SK-MEL-5 (cell line): ENCODE results near the gene C2. TPM values are rescaled to one million over a fixed set of nuclear protein-coding genes. Genes with fewer than 3 reads are reported as not detected.
"Not testable (repeated sequence)": the region's sequence is repeated elsewhere in the genome, so short reads cannot be mapped to it uniquely, and the experiment has no call there.

Experiments used
- DNase-seq: peaks from one replicate; pipeline ENCODE4 v3.0.0-alpha.2; 2016; ENCODE audit warnings: low read depth, low spot score
- in situ Hi-C: cut with HindIII; loops from 2 replicates; pipeline ENCODE4 v1.10.0; 2016; ENCODE audit warnings: low sequenced_read_pairs, high pct_unique_total_duplicates, low pct_unique_long_range_greater_than_20kb
- small RNA-seq, 2 experiments: library from RNA; depleted of rRNA; stranded (forward); fragments of <200 nt; gene quantifications; one replicate each; pipeline ENCODE3, GENCODE V24; 2014
- total RNA-seq: library from RNA; depleted of rRNA; stranded (reverse); fragments of >200 nt; shearing (Covaris generic); gene quantifications from 2 replicates; pipeline ENCODE4 v1.2.3, GENCODE V29; 2014; rRNA removed

Gene C2
- total RNA-seq, 1 experiment from 2014 or later = 9.4 TPM

GRCh38 chr6:31980998-31981397 lies 53.5 kb downstream of the C2 start:
- DNase-seq, in situ Hi-C loops: not testable (repeated sequence)

GRCh38 chr6:31981744-31982143 lies 54.2 kb downstream of the C2 start, which contains the start of gene C4A:
Gene C4A, plus strand, starts transcription at chr6:31982057. Its CDS starts 51 bp downstream, at chr6:31982108.
- DNase-seq, in situ Hi-C loops: not testable (repeated sequence)

GRCh38 chr6:31989363-31989762 lies 61.8 kb downstream of the C2 start:
- in situ Hi-C loops, DNase-seq: not testable (repeated sequence)

- DNase-seq, in situ Hi-C loops: not testable (repeated sequence)
Measured at GRCh38 chr6:31994421-31994820, 66.9 kb downstream of the C2 start.

Small RNA genes lying within 50 kb of the gene (small RNA-seq; reads per million reads assigned to genes)
- gene AL645922.1 = 0 reads per million in 2 experiments

Other genes with a start within 250 kb of the C2 start
- 0.48 TPM in 1 of 2 replicates, not detected in the other for gene LY6G5C, start 246.7 kb upstream of the C2 start, total RNA-seq
- 53.0 and 55.0 TPM in 2 replicates for gene ABHD16A, start 224.4 kb upstream of the C2 start, total RNA-seq
- not detected in 2 replicates for gene LY6G6F, start 220.9 kb upstream of the C2 start, total RNA-seq
- gene LY6G6D, start 212.4 kb upstream of the C2 start, total RNA-seq = not detected in 2 replicates
- gene LY6G6C, start 206.0 kb upstream of the C2 start, total RNA-seq = not detected in 2 replicates
- gene MPIG6B, start 204.3 kb upstream of the C2 start, total RNA-seq = not detected in 2 replicates
- gene DDAH2, start 198.4 kb upstream of the C2 start, total RNA-seq = 4.6 and 4.7 TPM in 2 replicates
- 466 and 467 TPM in 2 replicates for gene CLIC1, start 191.2 kb upstream of the C2 start, total RNA-seq
- gene MSH5, start 187.7 kb upstream of the C2 start, total RNA-seq = 16.1 and 17.5 TPM in 2 replicates
- 1.1 and 1.7 TPM in 2 replicates for gene SAPCD1, start 165.1 kb upstream of the C2 start, total RNA-seq
- not detected in 2 replicates for gene VWA7, start 150.4 kb upstream of the C2 start, total RNA-seq
- gene VARS1, start 132.0 kb upstream of the C2 start, total RNA-seq = 38.9 and 53.0 TPM in 2 replicates
- gene LSM2, start 120.8 kb upstream of the C2 start, total RNA-seq = 45.6 and 47.0 TPM in 2 replicates
- gene HSPA1L, start 112.4 kb upstream of the C2 start, total RNA-seq = 0.29 TPM in 2 replicates
- gene HSPA1A, start 112.2 kb upstream of the C2 start, total RNA-seq = 7.1 and 8.2 TPM in 2 replicates
- 104 TPM in 2 replicates for gene HSPA1B, start 100.0 kb upstream of the C2 start, total RNA-seq
- gene NEU1, start 64.9 kb upstream of the C2 start, total RNA-seq = 213 and 215 TPM in 2 replicates
- gene SLC44A4, start 48.7 kb upstream of the C2 start, total RNA-seq = not detected in 2 replicates
- 39.4 and 47.7 TPM in 2 replicates for gene EHMT2, start 30.0 kb upstream of the C2 start, total RNA-seq
- gene ZBTB12, start 25.6 kb upstream of the C2 start, total RNA-seq = 1.3 and 2.2 TPM in 2 replicates
- gene CFB, start 18.4 kb downstream of the C2 start, total RNA-seq = not detected in 2 replicates
- 81.9 and 91.0 TPM in 2 replicates for gene NELFE, start 31.3 kb downstream of the C2 start, total RNA-seq
- 21.4 and 28.3 TPM in 2 replicates for gene SKIC2, start 31.5 kb downstream of the C2 start, total RNA-seq
- gene DXO, start 44.4 kb downstream of the C2 start, total RNA-seq = 5.2 and 9.2 TPM in 2 replicates
- gene C4A, start 54.3 kb downstream of the C2 start, total RNA-seq = 1.6 and 2.2 TPM in 2 replicates
- gene C4B, start 87.1 kb downstream of the C2 start, total RNA-seq = 0.45 and 2.2 TPM in 2 replicates
- not detected in 2 replicates for gene CYP21A2, start 110.7 kb downstream of the C2 start, total RNA-seq
- gene TNXB, start 181.6 kb downstream of the C2 start, total RNA-seq = 0.37 TPM in 1 of 2 replicates, not detected in the other
- gene ATF6B, start 200.5 kb downstream of the C2 start, total RNA-seq = 15.1 and 15.3 TPM in 2 replicates
- 8.1 and 8.7 TPM in 2 replicates for gene FKBPL, start 202.6 kb downstream of the C2 start, total RNA-seq
- gene PRRT1, start 224.2 kb downstream of the C2 start, total RNA-seq = 0.16 and 0.21 TPM in 2 replicates
- 73.5 and 109 TPM in 2 replicates for gene PPT2, start 226.4 kb downstream of the C2 start, total RNA-seq
- gene EGFL8, start 236.9 kb downstream of the C2 start, total RNA-seq = 11.4 and 15.0 TPM in 2 replicates
- 77.8 and 85.2 TPM in 2 replicates for gene AGPAT1, start 248.4 kb downstream of the C2 start, total RNA-seq